Astrocyte (in vitro differentiated cells and primary cell): ENCODE results near the gene NOC2L.

Source experiments
- EZH2 ChIP-seq: IDR thresholded peaks from 2 replicates; pipeline ENCODE4 v1.6.1; 2012; ENCODE audit warnings: mild to moderate bottlenecking, low read length, inconsistent platforms; ENCODE audit not compliant: insufficient read depth
- TF ChIP-seq, protein P1 (sequence below): IDR thresholded peaks from 2 replicates; pipeline ENCODE4 v1.5.1; 2011; ENCODE audit warnings: low read depth, mild to moderate bottlenecking, inconsistent platforms, low read length, moderate library complexity; ENCODE audit not compliant: insufficient read depth

DNA sequence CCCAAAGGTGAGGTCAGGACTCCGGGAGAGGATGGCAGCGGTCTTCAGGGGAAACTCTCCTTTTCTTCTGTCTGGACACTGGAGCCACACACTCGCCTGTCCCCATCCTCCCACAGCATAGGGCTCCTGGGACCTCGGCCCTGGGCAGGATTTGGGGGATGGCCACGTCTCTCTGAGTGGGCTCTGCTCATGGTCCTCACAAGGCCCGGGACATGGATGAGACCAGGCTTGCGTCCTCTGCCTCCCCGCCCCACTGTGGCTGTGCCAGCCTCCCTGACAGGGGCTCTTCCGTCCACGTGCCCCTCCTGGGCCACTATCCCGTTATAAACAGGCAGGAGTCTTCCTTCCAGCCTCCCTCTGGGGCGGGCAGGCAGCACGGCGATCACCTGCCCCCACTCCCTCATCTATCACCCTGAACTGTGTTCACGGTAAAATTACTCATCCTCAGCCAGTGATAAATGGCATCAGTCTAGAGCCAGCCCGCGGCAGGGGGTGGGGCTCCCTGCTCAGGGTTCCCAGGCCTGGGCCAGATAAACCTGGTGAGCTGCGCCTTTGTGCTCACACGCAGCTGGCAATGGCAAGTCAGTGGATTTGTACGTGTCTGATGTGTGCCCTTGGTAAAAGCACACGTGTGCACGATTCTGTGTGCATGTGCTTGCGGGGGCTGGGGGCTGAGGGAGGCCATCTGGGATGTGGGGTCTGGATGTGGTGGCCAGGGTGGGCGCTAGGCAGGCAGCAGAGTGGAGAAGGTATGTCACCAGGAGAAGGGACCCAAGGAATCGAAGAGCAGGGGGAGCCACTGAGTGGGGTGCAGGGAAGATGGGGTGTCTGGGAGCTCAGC is 48.0 kb downstream of the NOC2L start:
- TF ChIP-seq, protein P1, sequence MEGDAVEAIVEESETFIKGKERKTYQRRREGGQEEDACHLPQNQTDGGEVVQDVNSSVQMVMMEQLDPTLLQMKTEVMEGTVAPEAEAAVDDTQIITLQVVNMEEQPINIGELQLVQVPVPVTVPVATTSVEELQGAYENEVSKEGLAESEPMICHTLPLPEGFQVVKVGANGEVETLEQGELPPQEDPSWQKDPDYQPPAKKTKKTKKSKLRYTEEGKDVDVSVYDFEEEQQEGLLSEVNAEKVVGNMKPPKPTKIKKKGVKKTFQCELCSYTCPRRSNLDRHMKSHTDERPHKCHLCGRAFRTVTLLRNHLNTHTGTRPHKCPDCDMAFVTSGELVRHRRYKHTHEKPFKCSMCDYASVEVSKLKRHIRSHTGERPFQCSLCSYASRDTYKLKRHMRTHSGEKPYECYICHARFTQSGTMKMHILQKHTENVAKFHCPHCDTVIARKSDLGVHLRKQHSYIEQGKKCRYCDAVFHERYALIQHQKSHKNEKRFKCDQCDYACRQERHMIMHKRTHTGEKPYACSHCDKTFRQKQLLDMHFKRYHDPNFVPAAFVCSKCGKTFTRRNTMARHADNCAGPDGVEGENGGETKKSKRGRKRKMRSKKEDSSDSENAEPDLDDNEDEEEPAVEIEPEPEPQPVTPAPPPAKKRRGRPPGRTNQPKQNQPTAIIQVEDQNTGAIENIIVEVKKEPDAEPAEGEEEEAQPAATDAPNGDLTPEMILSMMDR, result no peak
- no peak for TF ChIP-seq EZH2
